ENCODE measurements around the gene ARHGAP18. TPM values are rescaled to one million over a fixed set of nuclear protein-coding genes. Genes with fewer than 3 reads are reported as not detected.

ARHGAP18 gene
- total and polyA plus RNA-seq, 10 donors: 4.6 to 18.7 (median 15.4) TPM

- H3K36me3 ChIP-seq: no peaks in the 10 kb centered on the region
- no peaks in the 10 kb centered on the region for H3K9me3 ChIP-seq
- no peaks in the 10 kb centered on the region for H3K27me3 ChIP-seq (replicated peaks in 1 of 7)
- H3K4me3 ChIP-seq: no peak overlapping the region
- TF ChIP-seq CTCF (IDR thresholded peaks at IDR 0.05 in 8 of 11, conservative IDR thresholded peaks at IDR 0.05 in 3 of 11) (no peak), POLR2AphosphoS5 (IDR thresholded peaks at IDR 0.05) (no peak)
- WGBS, 5 donors: 92 to 97% (median 95%) methylated on average over 9 of the region's 9 CpGs
- no peak overlapping the region for H3K27ac ChIP-seq
- intact Hi-C loops (cut with DNase I; ENCODE audit: low total_unique reads): no loop called here
- no peak for DNase-seq
- H3K4me1 ChIP-seq: peaks cover 0 to 54% (median 23%) of the 10 kb centered on the region in 6 donors
These were observed 11.5 kb downstream of the ARHGAP18 start for GRCh38 chr6:129698430-129698829.

- no peaks in the 10 kb centered on the region for H3K27me3 ChIP-seq (replicated peaks in 1 of 7)
- H3K9me3 ChIP-seq: no peaks in the 10 kb centered on the region
- WGBS, 5 donors: 80 to 88% (median 84%) methylated on average over 2 of the region's 2 CpGs
- intact Hi-C loops (cut with DNase I; ENCODE audit: low total_unique reads): no loop called here
- H3K4me3 ChIP-seq: no peak overlapping the region
- DNase-seq: no peak
- no peak overlapping the region for H3K27ac ChIP-seq
- H3K36me3 ChIP-seq: no peaks in the 10 kb centered on the region
- TF ChIP-seq POLR2A (IDR thresholded peaks at IDR 0.05) (no peak), CTCF (IDR thresholded peaks at IDR 0.05 in 8 of 11, conservative IDR thresholded peaks at IDR 0.05 in 3 of 11) (no peak), POLR2AphosphoS5 (IDR thresholded peaks at IDR 0.05) (no peak)
- H3K4me1 ChIP-seq: peaks cover 0 to 48% (median 20%) of the 10 kb centered on the region in 6 donors
These were observed 12.2 kb downstream of the ARHGAP18 start for GRCh38 chr6:129697788-129698187.

- Histone ChIP-seq H3K27me3 (replicated peaks in 1 of 7) (no peaks in the 10 kb centered on the region), H3K4me3 (no peak overlapping the region), H3K27ac (no peak overlapping the region), H3K36me3 (no peaks in the 10 kb centered on the region), H3K9me3 (no peaks in the 10 kb centered on the region), H3K4me1 (peaks cover 0 to 54% (median 21%) of the 10 kb centered on the region in 6 donors)
- TF ChIP-seq POLR2AphosphoS5 (IDR thresholded peaks at IDR 0.05) (no peak), CTCF (IDR thresholded peaks at IDR 0.05 in 8 of 11, conservative IDR thresholded peaks at IDR 0.05 in 3 of 11) (no peak), POLR2A (IDR thresholded peaks at IDR 0.05) (no peak)
- intact Hi-C loops (cut with DNase I; ENCODE audit: low total_unique reads): no loop called here
- DNase-seq: no peak
- WGBS, 5 donors: 85 to 95% (median 87%) methylated on average over 3 of the region's 3 CpGs
These were observed 13.1 kb downstream of the ARHGAP18 start for GRCh38 chr6:129696843-129697242.

GRCh38 chr6:129696028-129696418 is 14.0 kb downstream of the ARHGAP18 start:
- 32 to 63% (median 40%) methylated on average over 1 of the region's 1 CpG for WGBS, 5 donors
- no peaks in the 10 kb centered on the region for H3K27me3 ChIP-seq (replicated peaks in 1 of 7)
- intact Hi-C loops (cut with DNase I; ENCODE audit: low total_unique reads): no loop called here

More at GRCh38 chr6:129696028-129696418, 14.0 kb downstream of the ARHGAP18 start:
- Histone ChIP-seq H3K4me1 (peaks cover 0 to 54% (median 22%) of the 10 kb centered on the region in 6 donors), H3K4me3 (no peak overlapping the region), H3K27ac (no peak overlapping the region), H3K9me3 (no peaks in the 10 kb centered on the region), H3K36me3 (no peaks in the 10 kb centered on the region)
- no peak for DNase-seq
- TF ChIP-seq CTCF (IDR thresholded peaks at IDR 0.05 in 8 of 11, conservative IDR thresholded peaks at IDR 0.05 in 3 of 11) (no peak), POLR2AphosphoS5 (IDR thresholded peaks at IDR 0.05) (no peak), POLR2A (IDR thresholded peaks at IDR 0.05) (no peak)

Measured in spleen (tissue), 11 donors.